ENCODE data around the gene NRP2.

The NRP2 gene

GRCh38 chr2:205732314-205732713 lies 50.0 kb downstream of the NRP2 start:
- no peak for DNase-seq (ENCODE audit: low read depth in 3 of 3)

GRCh38 chr2:205733082-205733481 lies 50.8 kb downstream of the NRP2 start:
- no peak for DNase-seq (ENCODE audit: low read depth in 3 of 3)

GRCh38 chr2:205733648-205734047 lies 51.3 kb downstream of the NRP2 start:
- DNase-seq (ENCODE audit: low read depth in 3 of 3) = no peak

- DNase-seq (ENCODE audit: low read depth in 3 of 3) = no peak
These were observed 52.2 kb downstream of the NRP2 start for GRCh38 chr2:205734436-205735037.

- no peak for DNase-seq (ENCODE audit: low read depth in 3 of 3)
These were observed 56.0 kb downstream of the NRP2 start for GRCh38 chr2:205738117-205738968.

- DNase-seq (ENCODE audit: low read depth in 3 of 3) = no peak
These were observed 57.3 kb downstream of the NRP2 start for GRCh38 chr2:205739620-205740019.

- no peak for DNase-seq (ENCODE audit: low read depth in 3 of 3)
These were observed 58.1 kb downstream of the NRP2 start for GRCh38 chr2:205740381-205740780.

- no peak for DNase-seq (ENCODE audit: low read depth in 3 of 3)
These were observed 59.1 kb downstream of the NRP2 start for GRCh38 chr2:205741256-205741978.

GRCh38 chr2:205743137-205743536 lies 60.8 kb downstream of the NRP2 start:
- DNase-seq (ENCODE audit: low read depth in 3 of 3) = no peak

GRCh38 chr2:205744074-205744591 lies 61.8 kb downstream of the NRP2 start:
- no peak for DNase-seq (ENCODE audit: low read depth in 3 of 3)

- no peak for DNase-seq (ENCODE audit: low read depth in 3 of 3)
These were observed 63.5 kb downstream of the NRP2 start for GRCh38 chr2:205745661-205746419.

- no peak for DNase-seq (ENCODE audit: low read depth in 3 of 3)
These were observed 64.1 kb downstream of the NRP2 start for GRCh38 chr2:205746420-205746785.

GRCh38 chr2:205747829-205748386 lies 65.6 kb downstream of the NRP2 start:
- DNase-seq (ENCODE audit: low read depth in 3 of 3) = no peak

GRCh38 chr2:205748639-205749038 lies 66.3 kb downstream of the NRP2 start:
- no peak for DNase-seq (ENCODE audit: low read depth in 3 of 3)

GRCh38 chr2:205749078-205749477 lies 66.8 kb downstream of the NRP2 start:
- no peak for DNase-seq (ENCODE audit: low read depth in 3 of 3)

GRCh38 chr2:205750797-205751196 lies 68.5 kb downstream of the NRP2 start:
- no peak for DNase-seq (ENCODE audit: low read depth in 3 of 3)

GRCh38 chr2:205751569-205752031 lies 69.3 kb downstream of the NRP2 start:
- no peak for DNase-seq (ENCODE audit: low read depth in 3 of 3)

- DNase-seq (ENCODE audit: low read depth in 3 of 3) = no peak
These were observed 70.1 kb downstream of the NRP2 start for GRCh38 chr2:205752296-205752820.

- no peak for DNase-seq (ENCODE audit: low read depth in 3 of 3)
These were observed 70.6 kb downstream of the NRP2 start for GRCh38 chr2:205752924-205753323.

- no peak for DNase-seq (ENCODE audit: low read depth in 3 of 3)
These were observed 72.1 kb downstream of the NRP2 start for GRCh38 chr2:205754285-205754923.

- DNase-seq (ENCODE audit: low read depth in 3 of 3) = no peak
These were observed 72.6 kb downstream of the NRP2 start for GRCh38 chr2:205754924-205755321.

Measured in stimulated activated CD4-positive, alpha-beta T cell treated with anti-CD3 and anti-CD28 coated beads, TNF-alpha, amount 100 ng/mL, for 48 hours (primary cell).